COLO668 (cell line): Measurements from ENCODE around the gene NUP133.
A peak's percentile ranks its signal among the peaks of the same experiment; 100 is the strongest.
"Not testable (repeated sequence)": the region's sequence is repeated elsewhere in the genome, so short reads cannot be mapped to it uniquely, and the experiment has no call there.

Experiments used
- DNase-seq: peaks from one replicate; lab custom pipeline; 2025; ENCODE audit not compliant: unreplicated experiment; lab: John Stamatoyannopoulos, UW

Gene NUP133

DNA sequence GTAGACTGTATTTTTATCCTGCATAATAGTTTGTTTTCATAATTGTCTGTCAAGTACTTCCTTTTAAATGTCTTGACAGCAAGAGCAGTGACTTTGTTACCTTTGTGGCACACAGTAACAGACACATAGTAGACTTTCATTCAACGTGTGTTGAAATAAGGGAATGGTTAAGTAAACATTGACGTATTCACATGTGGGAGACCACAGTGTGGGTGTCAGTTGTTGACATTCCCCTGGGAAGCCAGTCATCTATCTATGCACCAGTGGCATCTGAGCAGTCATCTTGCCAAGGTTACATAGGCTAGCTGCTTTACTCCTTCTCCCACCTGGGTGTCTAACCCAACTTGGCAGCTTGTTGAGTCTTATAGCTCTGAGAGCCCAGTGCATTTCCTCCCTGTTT is 1.4 kb upstream of the NUP133 start:
- peak; percentile 47 for DNase-seq

DNA sequence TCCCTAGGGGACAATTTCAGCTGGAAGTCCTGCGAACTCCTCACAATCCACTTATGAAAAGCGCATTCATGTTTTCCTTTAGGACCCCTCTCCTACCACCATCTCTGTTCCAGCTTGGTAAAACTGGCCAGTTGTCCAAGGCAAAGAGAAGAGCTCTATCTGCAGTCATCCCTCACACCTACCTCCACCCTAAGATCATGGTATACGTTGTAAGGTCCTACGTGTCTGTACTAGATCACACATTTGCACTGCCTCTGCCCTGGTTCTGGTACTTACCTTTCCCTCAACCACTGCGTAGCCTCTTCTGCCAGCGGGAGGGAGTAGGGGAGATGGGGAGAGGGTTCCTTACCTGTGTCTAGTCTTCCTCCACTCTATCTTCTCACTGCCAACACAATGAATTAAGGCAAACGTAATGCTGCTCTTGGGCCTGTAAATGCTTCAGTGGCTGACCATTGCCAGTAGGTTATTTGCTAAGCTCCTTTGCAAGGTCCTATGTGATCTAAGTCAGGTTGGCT is 739 bp upstream of the NUP133 start:
- no peak for DNase-seq

DNA sequence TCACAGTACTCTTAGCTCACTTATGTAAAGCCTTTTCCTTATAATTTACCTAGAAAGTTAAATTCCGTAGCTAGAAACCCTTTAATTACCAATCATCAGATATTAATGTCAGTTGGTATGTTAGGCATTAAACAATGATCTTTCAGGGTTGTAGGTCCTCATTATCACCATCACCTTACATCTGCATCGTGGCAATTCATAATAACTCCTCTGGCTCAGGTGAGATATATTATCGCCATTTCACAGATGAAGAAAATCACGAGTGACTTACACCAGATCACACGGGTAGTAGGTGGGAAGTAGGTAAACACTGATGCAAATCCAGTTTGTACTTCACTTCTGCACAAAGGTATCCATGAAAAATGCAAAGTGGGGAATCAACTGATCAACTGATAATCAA is 639 bp downstream of the NUP133 start:
- no peak for DNase-seq

DNA sequence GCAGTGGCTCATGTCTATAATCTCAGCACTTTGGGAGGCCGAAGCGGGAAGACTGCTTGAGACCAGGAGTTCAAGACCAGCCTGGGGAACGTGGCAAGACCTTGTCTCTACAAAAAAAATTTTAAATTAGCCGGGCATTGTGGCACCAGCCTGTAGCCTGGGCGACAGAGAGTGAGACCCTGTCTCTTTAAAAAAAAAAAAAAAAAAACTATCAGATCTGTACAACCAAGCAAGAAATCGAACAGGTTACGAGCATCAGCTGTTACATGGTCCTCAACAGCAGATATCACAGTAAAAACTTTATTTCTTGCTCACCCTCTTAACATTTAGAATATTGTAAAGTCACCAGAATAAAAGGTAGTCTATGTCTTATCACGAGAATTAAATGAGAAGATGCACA is 1.5 kb downstream of the NUP133 start:
- DNase-seq = no peak

DNA sequence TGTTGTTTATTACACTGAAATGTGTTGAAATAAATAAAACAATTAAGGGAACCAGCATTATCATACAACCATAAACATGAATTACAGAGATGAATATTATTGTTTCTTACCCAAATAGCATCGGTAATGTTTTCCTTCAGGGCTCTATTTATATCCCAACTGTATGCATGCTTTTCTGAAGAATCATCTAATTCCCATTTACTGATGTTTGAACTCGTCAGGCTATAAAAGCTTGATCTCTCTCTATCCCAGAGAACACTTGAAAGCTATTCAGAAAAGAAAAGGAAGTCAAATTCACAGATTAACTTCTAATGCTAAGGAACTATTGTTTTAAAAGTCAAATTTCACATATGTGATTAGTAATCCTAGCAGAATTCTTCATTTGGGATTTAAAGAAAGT is 12.4 kb downstream of the NUP133 start:
- DNase-seq = no peak

DNA sequence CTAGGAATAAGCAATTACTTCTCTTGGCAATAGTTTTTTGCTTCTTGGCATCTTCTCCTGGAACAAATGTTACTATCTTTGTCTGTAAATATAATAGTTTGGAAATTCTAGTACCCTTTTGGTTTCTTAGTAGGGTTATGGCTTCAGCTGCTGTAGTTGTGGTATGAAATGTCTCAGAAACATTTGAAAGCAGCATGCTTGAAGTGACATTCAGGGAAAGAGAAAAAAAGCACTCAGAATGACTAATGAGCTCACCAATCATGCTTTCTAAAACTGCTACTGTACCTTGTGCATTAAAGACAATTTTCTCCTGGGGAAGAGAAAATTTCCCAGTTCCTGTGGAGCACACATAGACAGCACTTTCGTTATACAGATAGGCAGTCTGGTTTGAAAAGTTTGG is 21.0 kb downstream of the NUP133 start:
- no peak for DNase-seq

DNA sequence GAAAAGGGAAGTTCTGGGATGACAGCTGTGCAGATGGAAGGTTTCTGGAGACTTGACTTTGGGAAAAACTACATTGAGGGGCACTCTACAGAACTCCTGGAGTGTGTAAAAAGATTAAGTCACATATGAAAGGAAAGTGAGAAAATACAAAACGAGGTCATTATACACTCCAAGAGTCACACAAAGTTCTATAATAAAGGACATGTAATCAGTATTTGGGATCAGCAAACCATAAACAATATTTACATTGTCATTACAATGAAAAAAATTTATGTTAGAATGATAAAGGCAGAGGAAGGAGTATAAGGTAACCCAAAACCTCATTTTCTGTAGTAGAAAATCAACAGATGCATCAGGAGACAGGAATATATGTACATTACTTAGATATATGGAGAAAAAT is 22.8 kb downstream of the NUP133 start:
- no peak for DNase-seq

DNA sequence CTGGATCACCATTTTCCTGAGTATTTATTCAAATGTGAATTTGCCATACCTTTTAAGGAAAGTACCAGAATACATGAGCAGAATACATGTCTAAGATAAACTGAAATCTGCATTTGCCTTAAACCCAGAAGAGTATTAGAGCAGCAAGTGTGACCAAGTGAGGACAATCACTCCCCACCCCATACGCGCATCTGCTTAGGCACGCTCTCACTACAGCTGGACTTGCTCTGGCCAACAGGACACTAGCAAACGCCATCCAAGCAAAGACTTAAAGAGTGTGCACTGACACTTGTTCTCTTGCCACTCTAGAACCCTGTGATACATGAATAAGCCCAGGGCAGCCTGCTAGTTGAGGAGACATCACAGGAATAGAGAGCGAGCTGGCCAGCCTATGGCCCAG is 25.6 kb downstream of the NUP133 start:
- DNase-seq = no peak

DNA sequence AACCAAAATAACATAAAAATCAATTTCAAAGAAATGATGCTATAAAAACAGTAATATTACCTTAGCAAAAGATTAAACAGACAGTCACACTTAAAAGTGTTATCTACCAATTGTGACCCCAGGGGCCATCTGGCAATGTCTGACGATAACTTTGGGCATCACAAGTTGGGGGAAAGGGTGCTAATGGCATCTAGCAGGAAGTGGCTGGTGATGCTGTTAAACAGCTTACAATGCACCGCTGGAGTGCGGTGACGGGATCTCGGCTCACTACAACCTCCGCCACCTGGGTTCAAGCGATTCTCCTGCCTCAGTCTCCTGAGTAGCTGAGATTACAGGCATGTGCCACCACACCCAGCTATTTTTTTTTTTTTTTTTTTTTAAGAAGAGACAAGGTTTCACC is 27.6 kb downstream of the NUP133 start:
- DNase-seq = no peak

DNA sequence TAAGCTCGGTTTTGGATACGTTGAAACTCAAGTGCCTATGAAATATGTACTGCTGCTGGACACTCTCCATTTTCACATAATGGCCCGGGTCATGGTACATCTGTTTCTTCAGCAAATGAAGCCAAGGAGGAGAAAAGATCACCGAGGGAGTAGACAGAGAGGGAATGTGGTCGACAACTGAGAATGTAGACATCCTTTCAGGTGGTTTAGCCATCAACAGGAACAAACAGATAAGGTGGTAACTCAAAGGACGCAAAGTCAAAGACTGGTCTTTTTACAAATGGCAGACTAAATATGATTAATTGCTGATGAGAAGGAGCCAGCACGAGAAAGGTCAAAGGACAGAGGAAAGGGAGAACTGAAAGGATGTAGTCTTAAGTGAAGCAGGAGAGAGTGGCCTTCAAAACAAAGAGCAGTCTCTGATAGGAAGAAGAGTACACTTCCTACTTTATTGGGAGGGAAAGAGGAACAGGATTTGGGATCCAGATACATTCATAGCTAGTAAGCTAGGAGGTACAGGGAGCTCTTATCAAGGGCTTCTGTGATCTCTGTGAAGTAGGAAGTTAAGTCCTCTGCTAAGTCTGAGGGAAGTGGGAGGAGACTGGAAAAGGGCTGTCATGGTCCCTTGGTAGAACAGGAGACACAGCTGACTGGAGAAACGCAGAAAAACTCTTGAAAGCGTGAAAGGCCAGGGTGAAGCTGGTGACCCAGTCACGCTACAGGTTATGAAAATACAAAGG is 28.3 kb downstream of the NUP133 start:
- no peak for DNase-seq

DNA sequence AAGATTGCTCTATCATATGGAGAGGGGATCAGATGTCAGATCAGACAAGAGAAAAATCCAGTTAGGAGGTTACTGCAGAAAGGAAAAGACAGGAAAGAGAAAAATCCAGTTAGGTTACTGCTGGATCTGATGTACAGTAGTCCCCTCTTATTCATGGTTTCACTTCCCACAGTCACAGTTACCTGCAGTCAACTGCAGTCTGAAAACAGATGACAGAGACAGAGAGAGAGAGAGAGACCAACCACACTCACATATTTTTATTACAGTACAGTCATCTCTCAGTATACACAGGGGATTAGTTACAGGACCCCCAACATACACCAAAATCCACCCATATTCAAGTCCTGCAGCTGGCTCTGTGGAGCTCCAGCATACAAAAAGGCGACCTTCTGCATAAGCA is 29.3 kb downstream of the NUP133 start:
- no peak for DNase-seq

DNA sequence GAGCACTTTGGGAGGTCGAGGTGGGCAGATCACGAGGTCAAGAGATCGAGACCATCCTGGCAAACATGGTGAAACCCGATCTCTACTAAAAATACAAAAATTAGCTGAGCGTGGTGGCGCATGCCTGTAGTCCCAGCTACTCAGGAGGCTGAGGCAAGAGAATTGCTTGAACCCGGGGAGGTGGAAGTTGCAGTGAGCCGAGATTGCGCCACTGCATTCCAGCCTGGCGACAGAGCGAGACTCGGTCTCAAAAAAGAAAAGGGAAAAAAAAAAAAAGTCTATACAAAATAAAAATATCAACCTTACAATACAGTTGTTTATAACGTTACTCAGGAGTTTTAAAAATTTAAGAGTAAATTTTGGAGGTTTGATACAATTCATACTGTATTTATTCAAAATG is 32.3 kb downstream of the NUP133 start:
- not testable (repeated sequence) for DNase-seq

DNA sequence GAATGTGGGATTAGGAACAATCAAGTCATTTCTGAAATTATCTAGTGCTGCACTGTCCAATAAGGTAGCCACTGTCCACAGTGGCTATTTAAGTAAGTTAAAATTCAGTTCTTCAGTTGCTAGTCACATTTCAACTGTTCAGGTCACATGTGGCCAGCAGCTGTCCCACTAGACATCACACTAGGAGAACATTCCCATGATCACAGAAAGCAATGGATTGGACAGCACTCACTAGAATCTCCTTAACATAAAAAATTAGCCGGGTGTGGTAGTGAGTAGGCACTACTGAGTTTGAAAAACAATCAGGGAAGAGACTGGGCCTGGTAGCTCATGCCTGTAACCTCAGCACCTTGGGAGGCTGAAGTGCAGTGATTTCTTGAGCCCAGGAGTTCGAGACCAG is 33.6 kb downstream of the NUP133 start:
- no peak for DNase-seq

DNA sequence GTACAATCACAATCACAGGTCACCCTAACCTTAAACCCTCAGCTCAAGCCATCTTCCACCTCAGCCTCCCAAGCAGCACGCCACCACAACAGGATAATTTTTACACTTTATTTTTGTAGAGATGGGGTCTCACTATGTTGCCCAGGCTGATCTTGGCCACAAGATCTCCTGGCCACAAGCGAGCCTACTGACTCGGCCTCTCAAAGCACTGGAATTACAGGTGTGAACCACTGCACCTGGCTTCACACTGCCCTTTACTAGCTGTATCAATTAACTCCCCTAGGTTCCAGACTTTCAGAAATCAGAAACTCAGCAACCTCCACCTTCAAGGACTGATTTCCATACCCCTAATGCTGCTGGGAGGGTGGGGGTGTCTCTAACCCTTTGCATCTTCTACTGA is 37.0 kb downstream of the NUP133 start:
- no peak for DNase-seq

DNA sequence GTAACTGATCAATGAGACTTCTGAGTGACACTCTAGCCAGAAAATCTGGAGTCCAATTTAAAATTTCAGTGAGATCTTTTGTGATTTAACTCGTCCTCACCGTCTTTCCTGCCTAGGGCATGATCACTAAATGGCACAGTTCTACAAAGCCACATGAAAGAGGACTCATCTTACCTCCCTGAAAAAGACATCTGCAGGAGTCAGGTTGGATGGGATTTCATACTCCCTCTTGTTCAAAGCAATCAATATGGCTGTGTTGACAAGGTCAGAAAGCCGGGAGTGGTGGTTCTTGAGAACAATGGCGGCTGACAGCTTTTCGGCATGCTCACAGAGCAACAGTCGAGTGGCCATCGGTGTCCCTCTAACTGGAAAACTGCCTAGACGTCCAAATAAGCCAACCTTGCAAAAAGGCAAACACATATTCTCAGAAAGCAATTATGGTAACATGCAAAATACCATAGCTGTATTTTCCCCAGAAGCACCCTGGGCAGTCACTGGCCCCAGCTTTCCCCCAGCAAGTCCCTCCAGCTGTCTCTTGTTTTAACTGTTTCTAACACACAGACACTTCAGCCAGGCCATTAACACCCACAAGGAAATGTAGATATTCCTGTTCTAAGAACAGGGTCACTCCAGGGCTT is 37.6 kb downstream of the NUP133 start:
- DNase-seq = no peak

DNA sequence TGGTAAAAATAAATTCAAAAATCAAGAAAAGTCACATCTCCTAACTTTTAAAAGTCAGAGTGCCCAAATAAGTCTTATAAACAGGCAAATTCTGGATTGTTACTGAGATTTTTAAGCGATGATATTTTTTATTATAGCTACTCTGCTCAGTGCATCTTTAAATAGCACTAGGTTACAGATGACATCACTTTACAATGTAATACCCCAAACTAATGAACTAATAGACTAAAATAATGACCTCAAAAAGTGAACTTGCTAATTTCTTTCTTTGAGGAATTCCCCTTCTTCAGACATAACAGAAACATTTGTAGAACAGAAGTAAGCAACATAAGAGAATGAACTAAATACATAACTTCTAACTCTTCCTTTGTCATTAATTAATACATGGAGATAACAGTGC is 41.3 kb downstream of the NUP133 start:
- DNase-seq = no peak

DNA sequence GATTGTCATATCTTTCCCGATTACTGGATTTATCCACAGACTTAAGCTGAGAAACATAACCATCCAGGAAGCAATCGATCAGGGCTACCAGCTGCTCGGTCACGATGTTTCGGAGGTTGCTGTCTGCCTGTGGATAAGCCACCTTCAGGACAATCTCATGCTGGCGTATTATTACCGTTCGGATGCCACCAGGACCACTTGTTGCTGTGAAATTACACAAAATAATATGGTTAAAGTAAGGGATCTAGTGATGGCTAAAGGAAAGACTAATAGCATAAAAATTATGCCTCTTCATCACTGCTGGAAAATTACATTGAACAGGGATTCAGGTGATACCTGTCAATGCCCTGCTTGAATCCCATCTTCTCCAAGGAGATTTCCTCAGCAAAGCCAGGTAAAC is 43.5 kb downstream of the NUP133 start:
- DNase-seq = no peak

DNA sequence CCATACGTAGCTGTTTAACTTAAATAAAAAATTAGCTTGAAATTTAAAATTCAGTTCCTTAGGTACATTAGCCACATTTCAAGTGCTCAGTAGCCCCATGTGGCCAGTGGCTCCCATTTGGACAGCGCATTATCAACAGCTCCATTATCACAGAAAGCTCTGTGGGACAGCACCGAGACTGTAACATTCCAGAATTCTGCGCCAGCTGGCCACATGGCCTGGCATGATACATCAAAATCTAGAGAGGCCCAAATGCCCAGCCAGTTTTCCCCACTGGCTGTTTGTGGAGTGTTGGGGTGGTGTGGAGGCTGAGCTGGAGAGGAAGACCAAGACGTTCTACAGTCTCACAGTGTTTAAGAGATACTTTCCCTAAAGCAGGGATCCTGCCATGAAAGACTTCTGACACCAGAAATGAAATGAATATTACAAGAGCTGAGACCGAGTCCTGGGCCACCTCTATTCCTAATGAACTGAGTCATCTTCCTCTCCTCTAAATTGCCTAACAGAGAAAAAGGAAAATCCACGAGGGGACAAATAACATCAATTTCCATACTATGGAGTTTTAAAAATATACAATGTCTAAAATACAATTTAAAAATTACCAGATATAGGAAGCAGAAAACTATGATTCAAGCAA is 47.0 kb downstream of the NUP133 start:
- no peak for DNase-seq

DNA sequence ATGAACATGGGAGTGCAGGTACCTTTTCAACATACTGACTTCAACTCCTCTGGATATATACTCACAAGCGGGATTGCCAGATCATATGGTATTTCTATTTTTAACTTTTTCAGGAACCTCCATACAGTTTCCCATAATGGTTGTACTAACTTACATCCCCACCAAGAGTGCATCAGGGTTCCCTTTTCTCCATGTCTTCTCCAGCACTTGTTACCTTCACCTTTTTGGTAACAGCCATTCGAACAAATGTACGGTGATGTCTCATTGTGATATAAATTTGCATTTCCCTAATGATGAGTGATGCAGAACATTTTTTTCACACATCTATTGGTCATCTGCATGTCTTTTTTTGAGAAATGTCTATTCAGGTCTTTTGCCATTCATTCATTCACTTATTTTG is 48.3 kb downstream of the NUP133 start:
- no peak for DNase-seq

DNA sequence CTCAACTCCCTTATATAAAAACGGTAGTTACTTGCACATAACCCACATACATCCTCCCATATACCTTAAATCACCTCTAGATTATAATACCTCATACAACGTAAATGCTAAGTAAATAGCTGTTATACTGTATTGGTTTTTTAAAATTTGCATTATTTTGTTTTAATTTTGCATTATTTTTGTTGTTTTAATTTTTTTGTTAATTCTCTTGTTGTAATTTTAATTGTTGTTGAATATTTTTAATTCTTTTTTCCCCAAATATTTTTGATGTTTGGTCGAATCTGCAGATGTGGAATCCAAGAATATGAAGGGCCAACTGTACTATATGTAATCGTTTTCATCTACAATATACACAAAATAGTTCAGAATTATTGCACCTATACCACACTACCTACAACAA is 50.7 kb downstream of the NUP133 start:
- DNase-seq = no peak

DNA sequence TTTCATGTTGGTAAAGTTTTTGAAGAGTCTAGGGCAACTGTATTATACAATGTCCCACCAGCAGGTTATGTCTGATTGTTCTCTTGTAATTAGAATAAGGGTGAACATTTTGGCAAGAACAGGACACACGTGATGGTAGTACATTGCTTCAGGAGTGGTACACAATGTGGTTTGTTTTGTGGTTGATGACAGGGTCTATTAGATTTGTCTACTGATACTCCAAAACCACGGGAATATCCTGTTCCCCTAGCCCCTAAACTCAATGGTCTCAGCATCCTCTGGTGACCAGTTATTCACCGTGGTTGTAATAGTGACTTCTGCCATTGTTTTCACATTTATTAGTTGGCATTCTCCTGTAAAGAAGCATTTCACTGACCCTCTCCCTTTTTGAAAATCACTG is 52.1 kb downstream of the NUP133 start:
- DNase-seq = no peak

DNA sequence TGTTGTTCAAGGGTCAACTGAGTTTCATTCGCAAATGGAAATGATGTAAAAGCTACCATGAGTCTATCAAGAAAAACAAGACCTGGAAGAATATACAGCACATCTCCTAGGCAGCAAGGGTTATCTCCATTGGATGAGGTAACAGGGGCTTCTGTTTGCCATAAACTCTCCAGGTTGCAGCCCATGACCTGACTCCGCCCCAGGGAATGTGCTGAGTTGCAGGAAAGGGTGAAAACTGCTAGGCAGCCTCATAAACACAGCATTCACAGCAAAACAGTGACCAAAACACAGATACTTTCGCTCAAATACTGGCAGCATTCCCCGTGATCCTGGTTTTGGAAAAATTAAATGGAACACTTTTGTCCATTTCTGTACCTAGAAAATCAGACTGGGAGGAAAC is 54.1 kb downstream of the NUP133 start:
- DNase-seq = no peak
